ENCODE measurements around the gene ZBTB17. TPM values are rescaled to one million over a fixed set of nuclear protein-coding genes. Genes with fewer than 3 reads are reported as not detected.

Gene ZBTB17
- total RNA-seq, 1 donor from 2014 or later: 42.2 TPM

DNA sequence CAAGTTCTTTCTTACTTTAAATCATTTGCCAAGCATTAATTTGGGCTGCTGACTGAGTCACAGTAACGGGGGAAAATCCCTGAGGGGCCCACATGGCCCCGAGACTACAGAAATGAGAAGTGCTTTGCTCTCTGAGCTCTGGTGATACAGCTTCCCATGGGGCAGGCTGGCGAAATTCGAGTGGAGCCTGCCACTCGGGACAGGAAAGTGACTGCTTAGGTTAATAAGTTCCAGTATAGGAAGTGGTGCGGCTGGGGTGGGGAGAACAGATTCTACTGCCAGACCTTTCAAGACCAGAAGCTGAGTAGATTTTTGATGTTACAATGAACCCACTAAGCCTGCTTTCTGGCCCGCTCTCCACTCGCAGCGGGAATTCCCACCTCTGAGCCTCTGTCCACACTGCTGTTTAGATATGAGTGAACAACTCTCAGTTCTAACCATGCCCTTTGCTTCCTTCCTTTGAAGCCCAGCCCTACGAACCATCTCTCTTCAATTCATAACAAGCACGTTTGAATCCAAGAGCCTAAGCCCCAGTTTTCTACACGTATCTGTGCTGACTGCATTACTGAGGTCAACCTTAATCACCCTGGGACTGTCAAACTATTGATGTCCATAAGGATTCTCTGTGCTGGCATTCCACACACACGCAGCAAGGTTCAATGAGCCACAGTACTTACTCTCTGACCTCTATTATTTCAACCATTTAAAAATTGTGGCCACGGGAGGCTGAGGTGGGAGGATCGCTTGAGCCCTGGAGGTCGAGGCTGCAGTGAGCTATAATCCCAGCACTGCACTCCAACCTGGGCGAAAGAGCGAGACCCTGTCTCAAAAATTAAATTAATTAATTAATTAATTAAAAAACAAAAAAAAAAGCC, 9.6 kb downstream of the ZBTB17 start:
- no peak overlapping the region for H3K27ac Mint-ChIP-seq
- H3K4me3 Mint-ChIP-seq: no peak overlapping the region
- H3K4me1 Mint-ChIP-seq (ENCODE audit: unreplicated experiment): peaks cover 25% of the 10 kb centered on the region
- H3K36me3 Mint-ChIP-seq: peaks cover 30% of the 10 kb centered on the region
- TF ChIP-seq, protein P1, sequence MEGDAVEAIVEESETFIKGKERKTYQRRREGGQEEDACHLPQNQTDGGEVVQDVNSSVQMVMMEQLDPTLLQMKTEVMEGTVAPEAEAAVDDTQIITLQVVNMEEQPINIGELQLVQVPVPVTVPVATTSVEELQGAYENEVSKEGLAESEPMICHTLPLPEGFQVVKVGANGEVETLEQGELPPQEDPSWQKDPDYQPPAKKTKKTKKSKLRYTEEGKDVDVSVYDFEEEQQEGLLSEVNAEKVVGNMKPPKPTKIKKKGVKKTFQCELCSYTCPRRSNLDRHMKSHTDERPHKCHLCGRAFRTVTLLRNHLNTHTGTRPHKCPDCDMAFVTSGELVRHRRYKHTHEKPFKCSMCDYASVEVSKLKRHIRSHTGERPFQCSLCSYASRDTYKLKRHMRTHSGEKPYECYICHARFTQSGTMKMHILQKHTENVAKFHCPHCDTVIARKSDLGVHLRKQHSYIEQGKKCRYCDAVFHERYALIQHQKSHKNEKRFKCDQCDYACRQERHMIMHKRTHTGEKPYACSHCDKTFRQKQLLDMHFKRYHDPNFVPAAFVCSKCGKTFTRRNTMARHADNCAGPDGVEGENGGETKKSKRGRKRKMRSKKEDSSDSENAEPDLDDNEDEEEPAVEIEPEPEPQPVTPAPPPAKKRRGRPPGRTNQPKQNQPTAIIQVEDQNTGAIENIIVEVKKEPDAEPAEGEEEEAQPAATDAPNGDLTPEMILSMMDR (conservative IDR thresholded peaks at IDR 0.05): no peak
- H3K27me3 Mint-ChIP-seq: no peaks in the 10 kb centered on the region
- no peaks in the 10 kb centered on the region for H3K9me3 Mint-ChIP-seq
- DNase-seq (ENCODE audit: extremely low spot score, unreplicated experiment): no peak

DNA sequence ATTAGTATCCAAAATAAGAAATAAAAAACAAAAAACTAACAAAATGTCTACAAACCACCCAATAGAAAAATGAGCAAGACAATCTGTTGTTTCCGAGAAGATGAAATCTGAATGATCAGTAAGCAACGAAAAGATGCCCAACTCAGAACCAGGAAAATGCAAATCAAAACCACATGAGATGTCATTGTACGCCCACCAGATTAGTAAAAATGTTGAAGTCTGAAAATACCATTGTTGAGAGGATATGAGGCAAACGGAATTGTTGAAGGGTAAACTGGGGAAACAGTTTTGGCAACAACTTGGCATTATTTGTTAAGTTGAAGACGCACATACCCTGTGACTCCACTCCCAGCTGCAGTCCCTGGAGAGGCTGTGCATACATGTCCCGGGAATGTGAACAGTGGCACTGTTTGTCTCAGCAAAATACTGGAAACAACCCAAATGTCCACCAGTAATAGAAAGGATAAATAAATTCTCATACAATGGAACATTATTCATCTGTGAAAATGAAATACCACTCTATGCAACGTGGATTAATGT, 10.6 kb downstream of the ZBTB17 start:
- H3K36me3 Mint-ChIP-seq: peaks cover 28% of the 10 kb centered on the region
- no peak for DNase-seq (ENCODE audit: extremely low spot score, unreplicated experiment)

DNA sequence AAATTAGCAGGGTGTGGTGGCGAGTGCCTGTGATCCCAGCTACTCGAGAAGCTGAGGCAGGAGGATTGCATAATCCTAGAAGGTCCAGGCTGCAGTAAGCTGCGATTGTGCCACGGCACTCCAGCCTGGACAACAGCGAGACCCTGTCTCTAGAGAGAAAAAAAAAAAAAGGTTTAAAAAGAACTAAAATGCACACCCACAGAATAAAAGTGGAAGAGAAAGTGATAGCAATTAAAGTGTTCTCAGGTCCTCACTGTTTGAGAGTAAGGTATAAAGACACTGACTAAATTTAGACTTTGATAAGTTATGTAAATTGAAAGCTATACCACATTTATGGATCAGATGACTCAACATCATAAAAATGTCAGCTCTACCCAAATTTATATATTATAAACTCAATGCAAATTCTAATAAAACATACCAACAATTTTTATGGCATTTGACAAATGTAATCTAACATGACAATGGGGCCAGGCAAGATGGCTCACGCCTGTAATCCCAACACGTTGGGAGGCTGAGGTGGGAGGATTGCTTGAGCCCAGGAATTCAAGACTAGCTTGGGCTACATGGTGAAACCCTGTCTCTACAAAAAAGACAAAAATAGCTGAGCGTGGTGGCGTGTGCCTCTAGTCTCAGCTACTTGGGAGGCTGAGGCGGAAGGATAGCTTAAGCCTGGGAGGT, 11.8 kb downstream of the ZBTB17 start:
- H3K36me3 Mint-ChIP-seq: peaks cover 20% of the 10 kb centered on the region
- H3K27me3 Mint-ChIP-seq: no peaks in the 10 kb centered on the region
- H3K27ac Mint-ChIP-seq: no peak overlapping the region
- no peak overlapping the region for H3K4me3 Mint-ChIP-seq
- H3K4me1 Mint-ChIP-seq (ENCODE audit: unreplicated experiment): peaks cover 37% of the 10 kb centered on the region
- H3K9me3 Mint-ChIP-seq: no peaks in the 10 kb centered on the region
- TF ChIP-seq, protein P1 (conservative IDR thresholded peaks at IDR 0.05): no peak
- no peak for DNase-seq (ENCODE audit: extremely low spot score, unreplicated experiment)

More for the DNA sequence above, 10.6 kb downstream of the ZBTB17 start:
- Mint-ChIP-seq H3K4me3 (no peak overlapping the region), H3K4me1 (ENCODE audit: unreplicated experiment) (peaks cover 33% of the 10 kb centered on the region), H3K9me3 (no peaks in the 10 kb centered on the region), H3K27ac (no peak overlapping the region), H3K27me3 (no peaks in the 10 kb centered on the region)
- TF ChIP-seq, protein P1 (conservative IDR thresholded peaks at IDR 0.05): no peak

DNA sequence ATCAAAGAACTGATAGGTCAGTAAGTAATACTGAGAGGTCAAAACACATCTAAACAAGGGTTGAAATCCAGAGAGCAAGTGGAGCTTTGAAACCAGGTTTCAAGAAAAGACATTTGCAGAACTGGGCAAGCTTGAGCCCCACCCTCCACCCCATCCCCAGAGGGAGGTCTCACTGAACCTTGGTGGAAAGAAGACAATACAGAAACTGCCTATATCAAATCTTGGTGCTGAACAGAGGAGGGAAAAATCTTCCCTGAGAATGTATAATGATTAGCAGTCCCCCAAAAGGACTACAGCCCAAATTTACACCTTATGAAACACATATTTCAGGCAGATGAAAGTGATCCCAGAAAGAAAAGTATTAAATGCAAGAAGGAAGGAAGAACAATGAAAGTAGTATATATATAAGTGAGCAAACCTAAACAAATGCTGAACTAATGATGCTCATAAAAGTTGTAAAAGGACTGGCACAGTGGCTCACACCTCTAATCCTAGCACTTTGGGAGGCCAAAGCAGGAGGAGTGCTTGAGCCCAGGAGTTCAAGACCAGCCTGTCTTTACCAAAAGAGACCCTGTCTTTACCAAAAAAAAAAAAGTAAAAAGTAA, 12.4 kb downstream of the ZBTB17 start:
- peaks cover 19% of the 10 kb centered on the region for H3K36me3 Mint-ChIP-seq
- TF ChIP-seq, protein P1 (conservative IDR thresholded peaks at IDR 0.05): no peak
- H3K27ac Mint-ChIP-seq: no peak overlapping the region
- H3K9me3 Mint-ChIP-seq: no peaks in the 10 kb centered on the region
- no peak for DNase-seq (ENCODE audit: extremely low spot score, unreplicated experiment)
- H3K27me3 Mint-ChIP-seq: no peaks in the 10 kb centered on the region
- H3K4me3 Mint-ChIP-seq: no peak overlapping the region
- H3K4me1 Mint-ChIP-seq (ENCODE audit: unreplicated experiment): peaks cover 41% of the 10 kb centered on the region

DNA sequence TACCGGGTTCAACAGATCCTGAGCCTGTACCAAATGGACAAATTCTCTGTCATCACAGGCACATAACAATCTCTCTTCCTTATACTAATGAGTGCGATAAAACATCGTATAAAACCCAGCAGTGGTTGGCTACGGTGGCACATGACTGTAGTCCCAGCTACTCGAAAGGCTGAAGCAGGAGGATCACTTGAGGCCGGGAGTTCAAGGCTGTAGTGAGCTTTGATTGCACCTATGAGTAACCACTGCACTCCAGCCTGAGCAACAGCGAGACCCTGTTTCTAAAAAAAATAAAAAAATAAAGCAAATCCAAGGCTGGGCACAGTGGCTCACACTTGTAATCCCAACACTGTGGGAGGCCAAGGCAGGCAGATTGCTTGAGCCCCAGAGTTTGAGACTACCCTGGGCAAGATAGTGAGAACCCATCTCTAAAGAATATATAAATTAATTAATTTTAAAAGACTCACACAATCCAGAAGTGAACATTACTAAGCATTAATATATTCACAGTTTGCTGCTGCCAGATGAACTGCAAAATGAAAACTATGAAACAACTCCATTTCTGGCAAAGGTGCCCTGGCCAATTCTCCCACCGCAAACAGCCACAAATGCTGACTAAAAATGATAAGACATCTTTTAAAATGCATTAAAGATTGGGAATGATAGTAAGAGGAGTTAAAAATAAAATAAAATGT, 13.1 kb downstream of the ZBTB17 start:
- Mint-ChIP-seq H3K36me3 (peaks cover 13% of the 10 kb centered on the region), H3K4me1 (ENCODE audit: unreplicated experiment) (peaks cover 44% of the 10 kb centered on the region), H3K9me3 (no peaks in the 10 kb centered on the region), H3K27ac (no peak overlapping the region), H3K4me3 (no peak overlapping the region), H3K27me3 (no peaks in the 10 kb centered on the region)
- TF ChIP-seq, protein P1 (conservative IDR thresholded peaks at IDR 0.05): no peak
- no peak for DNase-seq (ENCODE audit: extremely low spot score, unreplicated experiment)

Data from type B pancreatic cell (in vitro differentiated cells).